SJSA1 (cell line): ENCODE measurements around the gene TREX2. TPM values are rescaled to one million over a fixed set of nuclear protein-coding genes. Genes with fewer than 3 reads are reported as not detected.

Source experiments
- DNase-seq, 2 experiments: peaks; one replicate each; pipeline ENCODE4 v3.0.0-alpha.2; 2015 to 2020; ENCODE audit warnings: low spot score in 2 of 2, low read depth in 1 of 2
- H3K27ac ChIP-seq: fragments of 250-450 bp; sonication (Bioruptor Pico); 2 replicates; pipeline ENCODE4 v1.5.1; 2020; ENCODE audit warnings: mild to moderate bottlenecking, moderate library complexity
- H3K27me3 ChIP-seq: fragments of 250-450 bp; sonication (Bioruptor Pico); replicated peaks from 2 replicates; pipeline ENCODE4 v1.5.1; 2020; ENCODE audit warnings: mild to moderate bottlenecking, moderate library complexity
- H3K36me3 ChIP-seq: fragments of 250-450 bp; sonication (Bioruptor Pico); 2 replicates; pipeline ENCODE4 v1.5.1; 2020; ENCODE audit warnings: mild to moderate bottlenecking
- H3K4me1 ChIP-seq: fragments of 250-450 bp; sonication (Bioruptor Pico); replicated peaks from 2 replicates; pipeline ENCODE4 v1.6.1; 2021; ENCODE audit warnings: mild to moderate bottlenecking
- H3K4me3 ChIP-seq: fragments of 250-450 bp; sonication (Bioruptor Pico); 2 replicates; pipeline ENCODE4 v1.5.1; 2020; ENCODE audit warnings: mild to moderate bottlenecking
- H3K9me3 ChIP-seq: fragments of 250-450 bp; sonication (Bioruptor Pico); replicated peaks from 2 replicates; pipeline ENCODE4 v1.5.1; 2020; ENCODE audit warnings: mild to moderate bottlenecking
- total RNA-seq: library from RNA; depleted of rRNA; stranded (reverse); fragments of >200 nt; shearing (Covaris generic); gene quantifications from 2 replicates; pipeline ENCODE4 v1.2.3, GENCODE V29; 2014; rRNA removed

TREX2 gene
- total RNA-seq, 1 experiment from 2014 or later, result 0.39 TPM

DNA sequence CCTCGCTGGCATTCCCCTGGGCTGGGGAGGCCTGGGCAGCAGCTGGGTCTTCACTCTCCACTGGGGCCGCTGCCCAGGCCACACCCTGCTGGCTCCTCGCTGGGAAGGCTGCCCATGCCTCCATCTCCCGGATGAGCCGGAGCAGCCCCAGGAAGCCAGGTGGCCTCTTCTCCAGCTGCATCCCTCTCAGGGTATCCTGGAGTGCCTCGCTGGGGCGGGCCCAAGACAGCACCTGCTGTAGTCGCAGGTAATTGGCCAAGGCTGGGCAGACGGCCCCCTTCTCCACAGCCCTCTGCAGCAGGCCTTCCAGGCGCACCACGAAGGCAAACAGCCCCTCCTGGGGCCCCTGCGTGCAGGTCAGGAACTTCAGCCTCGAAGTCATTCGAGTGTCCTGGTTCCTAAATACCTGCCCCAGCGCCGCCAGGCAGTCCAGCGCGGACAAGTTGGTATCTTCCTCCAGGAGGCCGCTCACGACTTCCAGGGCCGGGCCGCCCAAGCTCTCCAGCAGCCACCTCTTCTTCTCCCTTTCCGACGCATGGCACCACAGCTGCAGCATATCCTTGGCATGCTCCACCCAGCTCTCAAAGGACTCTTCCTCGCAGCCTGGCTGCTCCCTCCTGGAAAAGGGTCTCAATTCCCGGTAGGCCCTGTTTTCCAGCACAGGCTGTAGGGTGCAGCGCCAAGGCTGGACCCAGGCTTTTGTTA lies 48.4 kb downstream of the TREX2 start:
- Histone ChIP-seq H3K9me3 (no peaks in the 10 kb centered on the region), H3K36me3 (no peaks in the 10 kb centered on the region), H3K27ac (no peak overlapping the region), H3K4me3 (no peak overlapping the region), H3K4me1 (no peaks in the 10 kb centered on the region), H3K27me3 (no peaks in the 10 kb centered on the region)
- no peak for DNase-seq

DNA sequence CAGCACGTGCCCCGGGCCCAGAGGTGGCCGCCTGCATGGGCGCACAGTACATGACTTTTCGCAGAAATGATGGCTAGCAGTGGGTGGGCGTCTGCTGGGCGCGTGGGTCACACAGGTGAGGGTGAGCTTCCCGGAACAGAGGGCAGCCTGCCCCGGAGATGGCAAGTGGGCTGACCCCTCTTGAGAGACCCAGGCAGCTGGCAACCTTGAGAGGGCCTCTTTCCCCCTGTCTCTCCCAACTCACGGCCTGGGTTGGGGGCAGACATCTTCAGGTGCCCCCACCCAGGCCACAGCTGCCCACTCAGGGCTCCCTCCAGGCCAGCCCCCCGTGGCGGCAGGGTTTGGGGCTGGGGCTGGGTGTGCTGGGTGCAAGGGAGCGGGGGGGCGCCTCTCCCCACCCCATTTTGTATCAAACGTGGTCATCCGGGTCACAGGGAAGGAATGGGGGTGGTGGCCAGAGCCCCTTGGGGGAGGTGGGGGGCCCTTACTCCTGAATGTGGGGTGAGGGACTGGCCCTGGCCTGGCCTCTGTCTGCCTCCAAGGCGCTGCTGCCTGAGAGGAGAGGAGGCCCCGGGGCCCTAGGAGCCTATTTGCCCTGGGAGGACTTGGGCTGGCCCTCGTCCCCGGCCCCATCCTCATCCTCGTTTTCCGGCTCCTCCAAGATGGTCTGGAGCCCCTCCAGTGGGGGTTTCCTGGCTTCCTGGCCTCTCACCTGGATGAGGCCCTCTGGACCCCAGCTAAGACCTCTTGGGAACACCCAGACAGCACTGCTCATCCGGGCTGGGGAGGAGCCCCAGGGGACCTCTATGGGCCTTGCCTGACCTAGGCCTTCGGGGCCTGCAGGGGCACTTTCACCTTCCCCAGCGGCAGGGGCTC lies 49.3 kb downstream of the TREX2 start:
- H3K36me3 ChIP-seq, result no peaks in the 10 kb centered on the region
- H3K27ac ChIP-seq, result no peak overlapping the region
- H3K4me3 ChIP-seq, result no peak overlapping the region
- no peaks in the 10 kb centered on the region for H3K9me3 ChIP-seq
- H3K27me3 ChIP-seq, result no peaks in the 10 kb centered on the region
- no peaks in the 10 kb centered on the region for H3K4me1 ChIP-seq
- no peak for DNase-seq

DNA sequence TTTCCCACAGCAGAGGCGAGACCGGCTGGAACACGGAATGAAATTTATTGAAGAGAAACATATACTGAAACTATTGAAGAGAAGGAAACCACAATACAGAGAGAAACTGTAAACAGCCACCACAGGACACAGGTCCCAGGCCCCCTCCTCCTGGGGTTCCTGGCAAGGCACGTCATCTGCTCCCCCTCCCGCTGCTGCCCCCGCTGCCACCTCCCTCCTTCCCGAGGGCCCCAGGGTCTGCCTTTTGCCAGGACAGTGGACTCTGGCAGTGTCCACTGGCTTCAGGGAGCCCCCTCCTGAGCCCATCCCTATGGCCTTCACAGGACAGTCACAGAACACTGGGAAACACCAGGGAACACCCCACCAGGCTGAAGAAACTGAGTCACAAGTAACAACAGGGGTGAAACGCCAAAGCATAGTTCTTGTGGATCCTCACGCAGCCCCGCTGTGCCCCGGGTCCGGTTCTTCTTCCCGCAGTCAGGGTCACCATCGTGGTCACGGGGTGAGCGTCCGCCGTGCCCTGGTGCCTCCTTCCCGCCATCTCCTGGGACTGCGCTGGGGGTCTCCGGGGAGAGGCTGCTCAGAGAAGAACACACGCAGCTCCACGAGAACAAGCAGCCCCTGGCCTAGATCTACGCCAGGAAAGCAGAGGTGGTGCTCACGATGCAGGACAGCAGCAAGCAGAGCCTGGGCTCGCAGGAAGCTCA lies 50.1 kb downstream of the TREX2 start:
- Histone ChIP-seq H3K36me3 (no peaks in the 10 kb centered on the region), H3K27ac (no peak overlapping the region), H3K4me3 (no peak overlapping the region), H3K9me3 (no peaks in the 10 kb centered on the region), H3K4me1 (no peaks in the 10 kb centered on the region), H3K27me3 (no peaks in the 10 kb centered on the region)
- no peak for DNase-seq

DNA sequence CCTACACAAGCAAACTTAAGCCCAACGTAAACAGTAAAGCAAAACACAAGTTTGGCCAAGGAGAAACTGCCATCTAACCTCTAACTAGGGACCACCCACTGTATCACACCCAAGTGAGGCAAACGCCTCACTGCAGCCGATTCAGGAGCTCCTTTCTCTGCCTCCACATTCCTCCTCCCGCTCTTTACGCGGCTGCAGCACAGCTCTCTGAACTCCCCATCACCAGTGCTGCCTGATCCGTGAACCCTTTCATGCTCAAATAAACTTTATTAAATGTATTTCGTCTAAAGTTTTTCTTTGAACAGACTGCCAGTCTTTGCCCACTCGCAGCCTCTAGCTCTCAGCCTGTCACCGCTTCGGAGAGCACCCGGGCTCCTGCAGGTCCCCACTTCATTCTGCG lies 51.2 kb downstream of the TREX2 start:
- H3K27me3 ChIP-seq, result no peaks in the 10 kb centered on the region
- H3K4me3 ChIP-seq, result no peak overlapping the region
- no peak for DNase-seq
- H3K9me3 ChIP-seq, result no peaks in the 10 kb centered on the region
- H3K27ac ChIP-seq, result no peak overlapping the region
- H3K36me3 ChIP-seq, result no peaks in the 10 kb centered on the region
- H3K4me1 ChIP-seq, result no peaks in the 10 kb centered on the region

Other genes starting within 250 kb of the TREX2 start
- gene PNMA6F, start 124.3 kb downstream of the TREX2 start, total RNA-seq, result not detected in 2 replicates
- gene ZNF275, start 111.9 kb downstream of the TREX2 start, total RNA-seq, result 4.4 and 8.9 TPM in 2 replicates
- gene PNMA6E, start 44.7 kb downstream of the TREX2 start, total RNA-seq, result not detected in 2 replicates
- not detected in 2 replicates for gene ZFP92, start 34.6 kb downstream of the TREX2 start, total RNA-seq
- 34.2 and 37.5 TPM in 2 replicates for gene HAUS7, start 24.5 kb upstream of the TREX2 start, total RNA-seq
- 0.08 TPM in 1 of 2 replicates, not detected in the other for gene BGN, start 48.9 kb upstream of the TREX2 start, total RNA-seq
- gene ATP2B3, start 71.6 kb upstream of the TREX2 start, total RNA-seq, result not detected in 2 replicates
- gene CCNQ, start 153.1 kb upstream of the TREX2 start, total RNA-seq, result 39.9 and 49.3 TPM in 2 replicates
- gene DUSP9, start 201.1 kb upstream of the TREX2 start, total RNA-seq, result 0.08 TPM in 1 of 2 replicates, not detected in the other
- gene PNCK, start 227.8 kb upstream of the TREX2 start, total RNA-seq, result not detected in 2 replicates
- gene SLC6A8, start 241.9 kb upstream of the TREX2 start, total RNA-seq, result 0.66 and 2.7 TPM in 2 replicates